Trophoblast cell (in vitro differentiated cells and primary cell): ENCODE data around the gene MLXIP.
"Not testable (repeated sequence)": the region's sequence is repeated elsewhere in the genome, so short reads cannot be mapped to it uniquely, and the experiment has no call there.

Source experiments
- DNase-seq, 2 donors: peaks; one replicate each; pipeline ENCODE4 v3.0.0-alpha.2; 2016
- H2AFZ ChIP-seq: 2 replicates; pipeline ENCODE4 v1.6.1; 2013; ENCODE audit warnings: low read length, moderate library complexity, mild to moderate bottlenecking; ENCODE audit not compliant: insufficient read depth, poor library complexity
- H2AK5ac ChIP-seq: 2 replicates; pipeline ENCODE4 v1.6.1; 2013; ENCODE audit warnings: mild to moderate bottlenecking, low read length
- H2BK120ac ChIP-seq: 2 replicates; pipeline ENCODE4 v1.6.1; 2013; ENCODE audit warnings: low read length, mild to moderate bottlenecking, moderate library complexity; ENCODE audit not compliant: insufficient read depth, poor library complexity
- H2BK12ac ChIP-seq: 2 replicates; pipeline ENCODE4 v1.6.1; 2013; ENCODE audit warnings: mild to moderate bottlenecking, low read length, moderate library complexity
- H2BK5ac ChIP-seq: 2 replicates; pipeline ENCODE4 v1.6.1; 2013; ENCODE audit warnings: low read length, low read depth, moderate library complexity, mild to moderate bottlenecking; ENCODE audit not compliant: poor library complexity
- H3K14ac ChIP-seq: 2 replicates; pipeline ENCODE4 v1.6.1; 2013; ENCODE audit warnings: mild to moderate bottlenecking, low read length
- H3K18ac ChIP-seq: 2 replicates; pipeline ENCODE4 v1.6.1; 2013; ENCODE audit warnings: mild to moderate bottlenecking, low read length
- H3K23ac ChIP-seq: 2 replicates; pipeline ENCODE4 v1.6.1; 2013; ENCODE audit warnings: low read length
- H3K27ac ChIP-seq: 2 replicates; pipeline ENCODE4 v1.5.1; 2013; ENCODE audit warnings: low read depth, mild to moderate bottlenecking, inconsistent platforms, low read length, moderate library complexity
- H3K27me3 ChIP-seq: 2 replicates; pipeline ENCODE4 v1.6.1; 2013; ENCODE audit warnings: inconsistent platforms, mild to moderate bottlenecking, low read length, moderate library complexity; ENCODE audit not compliant: insufficient read depth
- H3K36me3 ChIP-seq, 2 experiments: 1 replicate in 1 of 2; 2 replicates in 1 of 2; pipeline ENCODE4 v1.6.1; 2013; ENCODE audit warnings: low read length in 2 of 2, mild to moderate bottlenecking in 2 of 2, moderate library complexity in 1 of 2; ENCODE audit not compliant: insufficient read depth in 2 of 2, control insufficient read depth in 1 of 2
- H3K4ac ChIP-seq: 2 replicates; pipeline ENCODE4 v1.6.1; 2013; ENCODE audit warnings: low read depth, mild to moderate bottlenecking, low read length, moderate library complexity
- H3K4me1 ChIP-seq, 2 experiments: 1 replicate in 1 of 2; 2 replicates in 1 of 2; pipeline ENCODE4 v1.6.1; 2013; ENCODE audit warnings: low read length in 2 of 2, mild to moderate bottlenecking in 2 of 2, moderate library complexity in 1 of 2; ENCODE audit not compliant: insufficient read depth in 2 of 2, control insufficient read depth in 1 of 2
- H3K4me2 ChIP-seq: 2 replicates; pipeline ENCODE4 v1.6.1; 2013; ENCODE audit warnings: inconsistent platforms, mild to moderate bottlenecking, low read length, moderate library complexity
- H3K4me3 ChIP-seq: 2 replicates; pipeline ENCODE4 v1.5.1; 2013; ENCODE audit warnings: mild to moderate bottlenecking, low read depth, low read length, inconsistent platforms
- H3K79me1 ChIP-seq: one replicate; pipeline ENCODE4 v1.6.1; 2013; ENCODE audit warnings: low read length
- H3K79me2 ChIP-seq: 2 replicates; pipeline ENCODE4 v1.6.1; 2013; ENCODE audit warnings: low read length, mild to moderate bottlenecking; ENCODE audit not compliant: control insufficient read depth, insufficient read depth, poor library complexity
- H3K9ac ChIP-seq: 2 replicates; pipeline ENCODE4 v1.6.1; 2013; ENCODE audit warnings: mild to moderate bottlenecking, low read length
- H3K9me3 ChIP-seq: 2 replicates; pipeline ENCODE4 v1.6.1; 2013; ENCODE audit warnings: low read depth, mild to moderate bottlenecking, control low read depth, inconsistent platforms, low read length; ENCODE audit not compliant: insufficient read depth
- H4K12ac ChIP-seq: 2 replicates; pipeline ENCODE4 v1.6.1; 2013; ENCODE audit warnings: low read depth, mild to moderate bottlenecking, low read length, moderate library complexity
- H4K8ac ChIP-seq: 2 replicates; pipeline ENCODE4 v1.6.1; 2013; ENCODE audit warnings: low read depth, mild to moderate bottlenecking, low read length, moderate library complexity
- H4K91ac ChIP-seq: one replicate; pipeline ENCODE4 v1.6.1; 2013; ENCODE audit warnings: low read depth, mild to moderate bottlenecking, low read length, moderate library complexity
- WGBS: extraction: QIAGEN DNeasy Blood & Tissue Kit; methylation state at CpG from one replicate; pipeline ENCODE4 v1.1.7; 2013; ENCODE audit warnings: missing lambda C conversion rate; ENCODE audit not compliant: insufficient read length, insufficient coverage; ENCODE audit errors: extremely low coverage; 5-methylcytosine and 5-hydroxymethylcytosine counted together

MLXIP gene

DNA sequence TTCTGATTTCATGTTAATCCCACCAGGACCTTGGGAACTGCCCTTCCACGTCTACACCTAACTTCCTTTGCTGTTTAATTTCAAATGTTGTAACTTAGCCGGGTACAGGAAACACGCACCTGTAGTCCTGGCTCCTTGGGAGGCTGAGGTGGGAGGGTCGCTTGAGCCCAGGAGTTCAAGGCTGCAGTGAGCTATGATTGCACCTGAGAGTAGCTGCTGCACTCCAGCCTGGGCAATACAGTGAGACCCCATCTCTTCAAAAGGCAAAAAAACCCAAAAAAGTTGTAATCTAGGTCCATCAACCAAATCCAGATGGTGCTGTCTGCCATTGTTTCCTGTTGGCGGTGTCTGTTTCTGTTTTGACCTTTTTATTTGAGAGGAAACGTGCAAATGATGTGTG, 42.4 kb upstream of the MLXIP start:
- H3K4ac ChIP-seq: no peak overlapping the region
- peaks cover 8 to 11% of the 10 kb centered on the region in 2 experiments for H3K36me3 ChIP-seq
- H3K4me2 ChIP-seq: no peak overlapping the region
- DNase-seq: no peak
- no peaks in the 10 kb centered on the region for H3K27me3 ChIP-seq
- no peak overlapping the region for H3K27ac ChIP-seq
- H3K9me3 ChIP-seq: no peaks in the 10 kb centered on the region
- H3K23ac ChIP-seq: no peak overlapping the region
- no peak overlapping the region for H4K91ac ChIP-seq
- H3K4me1 ChIP-seq: no peaks in the 10 kb centered on the region
- no peak overlapping the region for H2AFZ ChIP-seq
- H3K18ac ChIP-seq: no peak overlapping the region
- no peak overlapping the region for H4K12ac ChIP-seq
- no peak overlapping the region for H3K9ac ChIP-seq
- H3K79me2 ChIP-seq: no peaks in the 10 kb centered on the region
- no peaks in the 10 kb centered on the region for H3K79me1 ChIP-seq
- H2BK12ac ChIP-seq: no peak overlapping the region
- H3K4me3 ChIP-seq: no peak overlapping the region
- no peak overlapping the region for H2BK5ac ChIP-seq
- no peak overlapping the region for H2BK120ac ChIP-seq
- H3K14ac ChIP-seq: no peak overlapping the region
- no peak overlapping the region for H4K8ac ChIP-seq
- no peak overlapping the region for H2AK5ac ChIP-seq
- WGBS: no CpG with 5 or more reads among the region's 6 CpGs

GRCh38 chr12:122040579-122041386, 37.8 kb upstream of the MLXIP start:
- Histone ChIP-seq H3K4me3 (no peak overlapping the region), H3K27ac (no peak overlapping the region), H3K23ac (no peak overlapping the region), H3K9ac (no peak overlapping the region), H2BK12ac (no peak overlapping the region), H4K12ac (no peak overlapping the region), H4K91ac (no peak overlapping the region), H3K4ac (no peak overlapping the region), H3K4me1 (no peaks in the 10 kb centered on the region), H4K8ac (no peak overlapping the region), H3K79me1 (no peaks in the 10 kb centered on the region), H2BK5ac (no peak overlapping the region), H3K18ac (no peak overlapping the region), H3K9me3 (no peaks in the 10 kb centered on the region), H3K4me2 (no peak overlapping the region), H3K14ac (no peak overlapping the region), H2AK5ac (no peak overlapping the region), H3K27me3 (no peaks in the 10 kb centered on the region), H2AFZ (no peak overlapping the region), H3K36me3 (peaks cover 15 to 17% of the 10 kb centered on the region in 2 experiments), H3K79me2 (no peaks in the 10 kb centered on the region), H2BK120ac (no peak overlapping the region)
- WGBS: no CpG with 5 or more reads among the region's 21 CpGs
- DNase-seq: no peak

- not testable (repeated sequence) for H2AK5ac ChIP-seq, H2BK12ac ChIP-seq, H4K91ac ChIP-seq, H3K9ac ChIP-seq, H3K23ac ChIP-seq, DNase-seq, H4K8ac ChIP-seq, H3K4me3 ChIP-seq, H2AFZ ChIP-seq, H3K79me1 ChIP-seq, H3K4me2 ChIP-seq, H3K79me2 ChIP-seq, H2BK5ac ChIP-seq, H3K14ac ChIP-seq, H3K27ac ChIP-seq, H3K27me3 ChIP-seq, H3K9me3 ChIP-seq, H3K4ac ChIP-seq, H3K4me1 ChIP-seq, H3K18ac ChIP-seq, H4K12ac ChIP-seq, H2BK120ac ChIP-seq
- H3K36me3 ChIP-seq: peaks cover 9 to 14% of the 10 kb centered on the region in 2 experiments
- WGBS: no CpG with 5 or more reads among the region's 3 CpGs
These were observed 37.1 kb upstream of the MLXIP start for GRCh38 chr12:122041458-122041857.

GRCh38 chr12:122042910-122043309, 35.6 kb upstream of the MLXIP start:
- Histone ChIP-seq H3K4me3 (no peak overlapping the region), H4K8ac (no peak overlapping the region), H3K14ac (no peak overlapping the region), H2AK5ac (no peak overlapping the region), H3K79me1 (no peaks in the 10 kb centered on the region), H3K4ac (no peak overlapping the region), H3K4me1 (no peaks in the 10 kb centered on the region), H4K91ac (no peak overlapping the region), H3K36me3 (peaks cover 9 to 10% of the 10 kb centered on the region in 2 experiments), H3K4me2 (no peak overlapping the region), H2BK120ac (no peak overlapping the region), H2BK12ac (no peak overlapping the region), H3K9ac (no peak overlapping the region), H3K27me3 (no peaks in the 10 kb centered on the region), H2AFZ (no peak overlapping the region), H3K9me3 (peaks cover 3% of the 10 kb centered on the region), H3K79me2 (no peaks in the 10 kb centered on the region), H3K27ac (no peak overlapping the region), H3K23ac (no peak overlapping the region), H4K12ac (no peak overlapping the region), H2BK5ac (no peak overlapping the region), H3K18ac (no peak overlapping the region)
- no peak for DNase-seq
- WGBS: no CpG with 5 or more reads among the region's 11 CpGs
